Endothelial cell of umbilical vein (primary cell): ENCODE data around the gene LMTK2. TPM values are rescaled to one million over a fixed set of nuclear protein-coding genes. Genes with fewer than 3 reads are reported as not detected.

Experiments
- BruUV-seq: library from RNA; stranded (reverse); fragments of 400-500 nt; replicated peaks from 2 replicates; lab custom pipeline; 2021; lab: Mats Ljungman, UMichigan
- CTCF ChIA-PET: fragments of 300-600, 350-600 bp; sonication (Branson Sonifier 250); formaldehyde crosslinking; loops from one replicate; lab custom pipeline; 2021; ENCODE audit warnings: antibody characterized with exemption, inconsistent platforms; lab: Charles Lee
- POLR2A ChIA-PET: fragments of 300-600, 350-600 bp; sonication (Branson Sonifier 250); formaldehyde crosslinking; loops from one replicate; lab custom pipeline; 2021; ENCODE audit warnings: antibody characterized with exemption, inconsistent platforms; lab: Charles Lee
- DNase-seq: peaks from one replicate; pipeline ENCODE4 v3.0.0-alpha.2; 2011; ENCODE audit warnings: low read depth, low spot score
- FAIRE-seq: peaks from 2 replicates; lab custom pipeline; 2011; peaks lifted over from hg19 to GRCh38; lab: Jason Lieb, UNC
- H2AFZ ChIP-seq: 2 replicates; pipeline ENCODE4 v1.6.0; 2012; ENCODE audit warnings: low read depth, low read length, control low read depth, inconsistent platforms
- H3K27ac ChIP-seq: 2 replicates; pipeline ENCODE4 v1.5.1; 2011; ENCODE audit warnings: low read depth, mild to moderate bottlenecking, control low read depth, low read length, moderate library complexity; ENCODE audit not compliant: insufficient read depth
- H3K27me3 ChIP-seq, 2 experiments: 2 replicates each; pipeline versions ENCODE4 v1.6.0 to v1.6.1; 2011; ENCODE audit warnings: low read length in 2 of 2, mixed read lengths in 1 of 2; ENCODE audit not compliant: control insufficient read depth in 2 of 2, insufficient read depth in 2 of 2
- H3K36me3 ChIP-seq, 2 experiments: 2 replicates in 1 of 2; 3 replicates in 1 of 2; pipeline ENCODE4 v1.5.1; 2011; ENCODE audit warnings: low read length in 2 of 2, mild to moderate bottlenecking in 1 of 2, moderate library complexity in 1 of 2; ENCODE audit not compliant: control insufficient read depth in 2 of 2, insufficient read depth in 2 of 2; ENCODE audit errors: extremely low read depth in 1 of 2
- H3K4me1 ChIP-seq: 3 replicates; pipeline ENCODE4 v1.5.1; 2011; ENCODE audit warnings: mild to moderate bottlenecking, low read length; ENCODE audit not compliant: control insufficient read depth, insufficient read depth; ENCODE audit errors: extremely low read depth
- H3K4me2 ChIP-seq: 2 replicates; pipeline ENCODE4 v1.6.1; 2011; ENCODE audit warnings: low read length, control low read depth, mixed read lengths; ENCODE audit not compliant: insufficient read depth
- H3K4me3 ChIP-seq, 3 experiments: fragments of 200-600 bp in 1 of 3; sonication (generic), shearing (Covaris generic) in 1 of 3; replicated peaks in 1 of 3; 2 replicates each; pipeline ENCODE4 v1.5.1; 2011 to 2016; ENCODE audit warnings: control low read depth in 3 of 3, low read length in 3 of 3, mild to moderate bottlenecking in 2 of 3, inconsistent platforms in 1 of 3, low read depth in 1 of 3, moderate library complexity in 1 of 3; ENCODE audit not compliant: insufficient read depth in 1 of 3
- H3K79me2 ChIP-seq: 2 replicates; pipeline ENCODE4 v1.6.0; 2012; ENCODE audit warnings: low read length, inconsistent platforms; ENCODE audit not compliant: control insufficient read depth, insufficient read depth
- H3K9ac ChIP-seq: replicated peaks from 2 replicates; pipeline ENCODE3; 2011; ENCODE audit warnings: low read length, control low read depth; ENCODE audit not compliant: insufficient read depth; ENCODE audit errors: extremely low read depth
- H3K9me1 ChIP-seq: replicated peaks from 3 replicates; pipeline ENCODE4 v1.6.0; 2011; ENCODE audit warnings: mild to moderate bottlenecking, low read length; ENCODE audit not compliant: control insufficient read depth, insufficient read depth; ENCODE audit errors: extremely low read depth
- H3K9me3 ChIP-seq: replicated peaks from 2 replicates; pipeline ENCODE4 v1.5.1; 2012; ENCODE audit warnings: low read length, inconsistent platforms; ENCODE audit not compliant: control insufficient read depth, insufficient read depth
- H4K20me1 ChIP-seq: replicated peaks from 2 replicates; pipeline ENCODE3; 2011; ENCODE audit warnings: mild to moderate bottlenecking, low read length; ENCODE audit not compliant: control insufficient read depth, insufficient read depth; ENCODE audit errors: extremely low read depth
- FOS ChIP-seq: IDR thresholded peaks from 2 replicates; pipeline ENCODE4 v1.6.1; 2011; ENCODE audit warnings: mild to moderate bottlenecking, low read length, moderate library complexity, borderline replicate concordance; ENCODE audit not compliant: insufficient read depth
- GATA2 ChIP-seq: IDR thresholded peaks from 2 replicates; pipeline ENCODE4 v1.7.0; 2011; ENCODE audit warnings: low read depth, mild to moderate bottlenecking, moderate library complexity, mixed read lengths, low read length; ENCODE audit not compliant: insufficient read length, insufficient read depth
- JUN ChIP-seq: IDR thresholded peaks from 2 replicates; pipeline ENCODE4 v1.6.1; 2011; ENCODE audit warnings: borderline replicate concordance, low read depth; ENCODE audit not compliant: insufficient read length, insufficient read depth
- POLR2A ChIP-seq: IDR thresholded peaks from 2 replicates; pipeline ENCODE4 v1.6.1; 2012; ENCODE audit warnings: low read depth, mild to moderate bottlenecking, control low read depth, low read length
- POLR2AphosphoS5 ChIP-seq: IDR thresholded peaks from 2 replicates; pipeline ENCODE4 v1.6.1; 2012; ENCODE audit warnings: low read depth, mild to moderate bottlenecking, control low read depth, low read length, moderate library complexity; ENCODE audit not compliant: insufficient read depth
- dilution Hi-C: fragments of 300-500 bp; cut with MboI; formaldehyde crosslinking; loops from one replicate; pipeline ENCODE4 v1.15.0; 2019; ENCODE audit warnings: low sequenced_read_pairs; ENCODE audit not compliant: extremely low pct_ligation_motif_present
- intact Hi-C: fragments of 100-400 bp; cut with micrococcal nuclease; formaldehyde crosslinking; loops from one replicate; pipeline ENCODE4 v1.10.0; 2022
- polyA plus RNA-seq, 4 experiments: library from polyadenylated mRNA; depleted of rRNA in 3 of 4; stranded (reverse) in 3 of 4; unstranded in 1 of 4; fragments of >200 nt; gene quantifications; 2 replicates each; pipeline versions ENCODE4 v1.2.1 to v1.2.3, GENCODE V29; 2011 to 2012; ENCODE audit warnings: missing spikeins in 1 of 4
- total RNA-seq: library from RNA; stranded (reverse); gene quantifications from 2 replicates; pipeline ENCODE4 v1.2.3, GENCODE V29; 2021
- TF ChIP-seq, protein P1 (sequence below), 2 donors: IDR thresholded peaks; 1 replicate in 1 of 2; 2 replicates in 1 of 2; pipeline ENCODE4 v1.5.1; 2011; ENCODE audit warnings: low read length in 2 of 2, mild to moderate bottlenecking in 2 of 2, moderate library complexity in 2 of 2, control low read depth in 1 of 2, inconsistent platforms in 1 of 2, low read depth in 1 of 2; ENCODE audit not compliant: insufficient read depth in 1 of 2; ENCODE audit errors: extremely low read depth in 1 of 2
- TF ChIP-seq, protein P2 (sequence below): IDR thresholded peaks from 2 replicates; pipeline ENCODE4 v1.6.1; 2011; ENCODE audit not compliant: insufficient read depth, insufficient read length

The LMTK2 gene
- total and polyA plus RNA-seq, 2 donors (not counting 3 experiments of a cell fraction or from before 2014, with no cell fraction given): 5.9 to 13.8 TPM

DNA sequence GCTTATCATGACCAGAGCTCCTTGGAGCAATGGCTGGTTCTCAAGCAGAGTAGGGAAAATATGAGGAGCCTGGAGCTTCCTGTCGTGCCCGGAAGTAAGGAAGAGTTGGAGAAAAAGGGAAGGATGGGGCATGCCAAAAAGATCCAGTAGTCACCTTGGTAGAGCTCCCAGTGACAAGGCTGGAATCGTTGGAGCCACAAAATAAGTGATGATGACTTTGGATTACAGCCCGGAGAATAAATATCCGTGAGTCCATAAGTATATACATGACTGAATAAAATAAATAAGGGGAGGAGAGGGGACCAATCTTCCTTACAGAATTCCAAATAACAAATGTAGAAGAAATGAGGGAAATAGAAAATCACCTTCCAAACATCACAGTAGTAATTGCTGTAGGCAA lies 29.3 kb downstream of the LMTK2 start:
- POLR2A ChIA-PET: no interaction called here

More for the DNA sequence above, 29.3 kb downstream of the LMTK2 start:
- BruUV-seq: no TSS peak
- Histone ChIP-seq H3K4me2 (no peak overlapping the region), H3K79me2 (peaks cover 20% of the 10 kb centered on the region), H3K27ac (no peak overlapping the region), H3K4me3 (no peak overlapping the region), H3K9ac (no peak overlapping the region), H3K27me3 (no peaks in the 10 kb centered on the region), H3K36me3 (peaks cover 0 to 4% of the 10 kb centered on the region in 2 experiments), H2AFZ (no peak overlapping the region), H3K4me1 (peaks cover 28% of the 10 kb centered on the region), H3K9me1 (no peaks in the 10 kb centered on the region), H3K9me3 (no peaks in the 10 kb centered on the region), H4K20me1 (no peaks in the 10 kb centered on the region)
- FAIRE-seq (no peak), DNase-seq (no peak)
- CTCF ChIA-PET: interaction anchor here (1.0 to 1.6 kb wide), 4 partner anchors 26 to 115 kb away, joined by 3 to 4 read pairs (median 3); no protein-coding TSS in a partner anchor
- intact Hi-C loops (no loop called here), dilution Hi-C loops (no loop called here)
- TF ChIP-seq, protein P1, sequence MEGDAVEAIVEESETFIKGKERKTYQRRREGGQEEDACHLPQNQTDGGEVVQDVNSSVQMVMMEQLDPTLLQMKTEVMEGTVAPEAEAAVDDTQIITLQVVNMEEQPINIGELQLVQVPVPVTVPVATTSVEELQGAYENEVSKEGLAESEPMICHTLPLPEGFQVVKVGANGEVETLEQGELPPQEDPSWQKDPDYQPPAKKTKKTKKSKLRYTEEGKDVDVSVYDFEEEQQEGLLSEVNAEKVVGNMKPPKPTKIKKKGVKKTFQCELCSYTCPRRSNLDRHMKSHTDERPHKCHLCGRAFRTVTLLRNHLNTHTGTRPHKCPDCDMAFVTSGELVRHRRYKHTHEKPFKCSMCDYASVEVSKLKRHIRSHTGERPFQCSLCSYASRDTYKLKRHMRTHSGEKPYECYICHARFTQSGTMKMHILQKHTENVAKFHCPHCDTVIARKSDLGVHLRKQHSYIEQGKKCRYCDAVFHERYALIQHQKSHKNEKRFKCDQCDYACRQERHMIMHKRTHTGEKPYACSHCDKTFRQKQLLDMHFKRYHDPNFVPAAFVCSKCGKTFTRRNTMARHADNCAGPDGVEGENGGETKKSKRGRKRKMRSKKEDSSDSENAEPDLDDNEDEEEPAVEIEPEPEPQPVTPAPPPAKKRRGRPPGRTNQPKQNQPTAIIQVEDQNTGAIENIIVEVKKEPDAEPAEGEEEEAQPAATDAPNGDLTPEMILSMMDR (IDR thresholded peaks at IDR 0.05; ENCODE audit: extremely low read depth in 1 of 2, insufficient read depth in 1 of 2, low read depth in 1 of 2, low read length in 2 of 2): no peak
- TF ChIP-seq GATA2 (no peak), POLR2AphosphoS5 (no peak), POLR2A (no peak), JUN (no peak), FOS (no peak)
- TF ChIP-seq, protein P2, sequence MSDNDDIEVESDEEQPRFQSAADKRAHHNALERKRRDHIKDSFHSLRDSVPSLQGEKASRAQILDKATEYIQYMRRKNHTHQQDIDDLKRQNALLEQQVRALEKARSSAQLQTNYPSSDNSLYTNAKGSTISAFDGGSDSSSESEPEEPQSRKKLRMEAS: no peak
